A549 (cell line): ENCODE measurements around the gene ZNF429.

ENCODE experiments used
- BHLHE40 ChIP-seq: IDR thresholded peaks from 2 replicates; pipeline ENCODE4 v1.6.1; 2012; ENCODE audit warnings: low read depth, low read length, inconsistent platforms
- CEBPB ChIP-seq, 2 experiments: fragments of >200 bp in 1 of 2; sonication (Bioruptor Twin) in 1 of 2; formaldehyde crosslinking in 1 of 2; IDR thresholded peaks; 2 replicates each; pipeline ENCODE4 v1.6.1; 2012 to 2016
- EP300 ChIP-seq, 2 experiments: fragments of >200 bp; sonication (Bioruptor Twin); formaldehyde crosslinking; IDR thresholded peaks; 2 replicates in 1 of 2; 3 replicates in 1 of 2; pipeline ENCODE4 v1.6.1; 2016 to 2017
- HEYL ChIP-seq: fragments of 250-450 bp; sonication (Bioruptor Pico); IDR thresholded peaks from 2 replicates; pipeline ENCODE4 v1.8.0; 2021; ENCODE audit warnings: mild to moderate bottlenecking, moderate library complexity
- MAX ChIP-seq: IDR thresholded peaks from 2 replicates; pipeline ENCODE4 v1.6.1; 2012
- POLR2A ChIP-seq: IDR thresholded peaks from 2 replicates; pipeline ENCODE4 v1.6.1; 2012; ENCODE audit warnings: mild to moderate bottlenecking, low read length
- TF ChIP-seq, protein P1 (sequence below): fragments of >200 bp; sonication (Bioruptor Twin); formaldehyde crosslinking; IDR thresholded peaks from 3 replicates; pipeline ENCODE4 v1.5.1; 2016

- TF ChIP-seq, protein P1, sequence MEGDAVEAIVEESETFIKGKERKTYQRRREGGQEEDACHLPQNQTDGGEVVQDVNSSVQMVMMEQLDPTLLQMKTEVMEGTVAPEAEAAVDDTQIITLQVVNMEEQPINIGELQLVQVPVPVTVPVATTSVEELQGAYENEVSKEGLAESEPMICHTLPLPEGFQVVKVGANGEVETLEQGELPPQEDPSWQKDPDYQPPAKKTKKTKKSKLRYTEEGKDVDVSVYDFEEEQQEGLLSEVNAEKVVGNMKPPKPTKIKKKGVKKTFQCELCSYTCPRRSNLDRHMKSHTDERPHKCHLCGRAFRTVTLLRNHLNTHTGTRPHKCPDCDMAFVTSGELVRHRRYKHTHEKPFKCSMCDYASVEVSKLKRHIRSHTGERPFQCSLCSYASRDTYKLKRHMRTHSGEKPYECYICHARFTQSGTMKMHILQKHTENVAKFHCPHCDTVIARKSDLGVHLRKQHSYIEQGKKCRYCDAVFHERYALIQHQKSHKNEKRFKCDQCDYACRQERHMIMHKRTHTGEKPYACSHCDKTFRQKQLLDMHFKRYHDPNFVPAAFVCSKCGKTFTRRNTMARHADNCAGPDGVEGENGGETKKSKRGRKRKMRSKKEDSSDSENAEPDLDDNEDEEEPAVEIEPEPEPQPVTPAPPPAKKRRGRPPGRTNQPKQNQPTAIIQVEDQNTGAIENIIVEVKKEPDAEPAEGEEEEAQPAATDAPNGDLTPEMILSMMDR = no peak
- TF ChIP-seq EP300 (IDR thresholded peaks at IDR 0.05) = no peak
- TF ChIP-seq MAX = no peak
- no peak for TF ChIP-seq CEBPB (IDR thresholded peaks at IDR 0.05)
- TF ChIP-seq POLR2A = no peak
- TF ChIP-seq BHLHE40 = no peak
- no peak for TF ChIP-seq HEYL (CRISPR knock-in tag)
Measured at GRCh38 chr19:21559444-21559843, 54.0 kb downstream of the ZNF429 start.
